IPS-18c (cell line): ENCODE data around the gene HTT.

Experiments
- H3K4me3 ChIP-seq: 2 replicates; pipeline ENCODE4 v1.7.0; 2013; ENCODE audit warnings: low read depth, mild to moderate bottlenecking, low read length, moderate library complexity; ENCODE audit not compliant: insufficient read depth
- H3K9me3 ChIP-seq: one replicate; pipeline ENCODE4 v1.6.1; 2013; ENCODE audit warnings: mild to moderate bottlenecking, low read length, moderate library complexity; ENCODE audit not compliant: control insufficient read depth, insufficient read depth

The HTT gene

GRCh38 chr4:3290889-3291321, 216.4 kb downstream of the HTT start:
- no peaks in the 10 kb centered on the region for H3K9me3 ChIP-seq
- H3K4me3 ChIP-seq = no peak overlapping the region

- Histone ChIP-seq H3K9me3 (no peaks in the 10 kb centered on the region), H3K4me3 (peak overlapping the region; percentile 65)
These were observed 217.0 kb downstream of the HTT start for GRCh38 chr4:3291411-3291968.

- H3K4me3 ChIP-seq = peak overlapping the region; percentile 65
- H3K9me3 ChIP-seq = no peaks in the 10 kb centered on the region
These were observed 217.6 kb downstream of the HTT start for GRCh38 chr4:3291969-3292570.

GRCh38 chr4:3292571-3293400, 218.3 kb downstream of the HTT start, which contains the start of gene RGS12:
Gene RGS12 (plus strand): TSS chr4:3293021. CDS start chr4:3316171, 23,150 bp downstream.
- Histone ChIP-seq H3K9me3 (no peaks in the 10 kb centered on the region), H3K4me3 (peak within 1 kb of the TSS; percentile 65)
